H1 (cell line): ENCODE data around the gene EPM2A. TPM values are rescaled to one million over a fixed set of nuclear protein-coding genes. Genes with fewer than 3 reads are reported as not detected.

Source experiments
- KDM5A ChIP-seq: fragments of 200-600 bp; IDR thresholded peaks from 2 replicates; pipeline ENCODE4 v1.7.1; 2012; ENCODE audit warnings: mild to moderate bottlenecking, low read length, inconsistent platforms, mixed read lengths
- SP1 ChIP-seq: IDR thresholded peaks from 2 replicates; pipeline ENCODE4 v1.6.1; 2011; ENCODE audit warnings: low read depth, low read length
- SP4 ChIP-seq: IDR thresholded peaks from 2 replicates; pipeline ENCODE4 v1.6.1; 2012; ENCODE audit warnings: low read length, inconsistent platforms
- TCF12 ChIP-seq: IDR thresholded peaks from 2 replicates; pipeline ENCODE4 v1.6.1; 2011; ENCODE audit warnings: low read depth, mild to moderate bottlenecking, low read length
- polyA plus RNA-seq, 7 experiments: library from polyadenylated mRNA; depleted of rRNA in 3 of 7; stranded (reverse) in 5 of 7; unstranded in 2 of 7; fragments of >200 nt in 5 of 7; fragments of 200-250 nt in 2 of 7; gene quantifications; 1 replicate in 5 of 7; 2 replicates in 1 of 7; 4 replicates in 1 of 7; pipeline versions ENCODE4 v1.2.1 to v1.2.3, GENCODE V29; 2011 to 2013; ENCODE audit warnings: missing spikeins in 2 of 7, mixed read lengths in 2 of 7
- total RNA-seq: library from RNA; stranded (reverse); fragmentation: NEBNext Ultra II Directional; extraction: Animal tissue kit (Norgen Biotek cat#: 25700); gene quantifications from 2 replicates; pipeline ENCODE4 v1.2.1, GENCODE V29; 2021
- TF ChIP-seq, protein P1 (sequence below): IDR thresholded peaks from 2 replicates; pipeline ENCODE4 v1.6.1; 2011; ENCODE audit warnings: low read depth, mild to moderate bottlenecking, low read length; ENCODE audit not compliant: insufficient read depth

The EPM2A gene
- total and polyA plus RNA-seq, 2 of the 8 experiments (the other 6 are each of a cell fraction or from before 2014, with no cell fraction given): 2.3 to 6.2 TPM

DNA sequence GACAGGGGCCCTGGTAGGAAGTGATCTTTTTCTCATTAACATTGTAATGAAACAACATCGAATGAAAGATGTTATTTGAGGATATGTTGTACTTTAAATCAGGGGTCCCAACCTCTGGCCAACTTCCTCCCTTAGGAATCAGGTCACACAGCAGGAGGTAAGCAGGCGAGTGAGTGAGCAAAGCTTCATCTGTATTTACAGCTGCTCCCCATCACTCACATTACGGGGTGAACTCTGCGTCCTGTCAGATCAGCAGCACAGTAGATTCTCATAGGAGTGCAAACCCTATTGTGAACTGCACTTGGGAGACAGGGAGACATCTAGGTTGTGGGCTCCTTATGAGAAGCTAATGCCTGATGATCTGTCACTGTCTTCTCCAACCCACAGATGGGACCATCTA, 19.9 kb downstream of the EPM2A start (continued):
- TF ChIP-seq, protein P1, sequence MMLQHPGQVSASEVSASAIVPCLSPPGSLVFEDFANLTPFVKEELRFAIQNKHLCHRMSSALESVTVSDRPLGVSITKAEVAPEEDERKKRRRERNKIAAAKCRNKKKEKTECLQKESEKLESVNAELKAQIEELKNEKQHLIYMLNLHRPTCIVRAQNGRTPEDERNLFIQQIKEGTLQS: no peak
- TF ChIP-seq SP1 (no peak), SP4 (no peak), KDM5A (no peak), TCF12 (no peak)
